GM12874 (cell line): ENCODE measurements around the gene PNMT.

Experiments used
- CTCF ChIP-seq: IDR thresholded peaks from 2 replicates; pipeline ENCODE4 v1.5.1; 2011; ENCODE audit warnings: low read depth, mild to moderate bottlenecking, control low read depth, low read length, moderate library complexity; ENCODE audit not compliant: insufficient read depth

The PNMT gene

DNA sequence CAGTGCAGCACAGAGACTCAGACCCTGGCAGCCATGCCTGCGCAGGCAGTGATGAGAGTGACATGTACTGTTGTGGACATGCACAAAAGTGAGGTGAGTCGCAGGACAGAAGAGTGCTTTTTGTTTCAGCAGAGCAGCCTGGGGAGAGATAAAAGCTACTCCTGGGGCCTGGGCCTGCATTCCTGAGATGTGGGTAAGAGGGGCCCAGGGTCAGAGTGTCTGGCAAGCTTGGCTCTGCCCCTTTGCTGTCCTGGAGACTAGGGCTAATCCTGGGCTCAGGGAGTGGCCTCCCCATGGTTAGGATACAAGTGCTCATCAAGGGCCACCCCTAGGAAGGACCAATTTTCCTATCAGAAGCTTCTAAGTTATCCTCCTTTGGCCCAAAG is 26.8 kb downstream of the PNMT start:
- TF ChIP-seq CTCF = no peak

DNA sequence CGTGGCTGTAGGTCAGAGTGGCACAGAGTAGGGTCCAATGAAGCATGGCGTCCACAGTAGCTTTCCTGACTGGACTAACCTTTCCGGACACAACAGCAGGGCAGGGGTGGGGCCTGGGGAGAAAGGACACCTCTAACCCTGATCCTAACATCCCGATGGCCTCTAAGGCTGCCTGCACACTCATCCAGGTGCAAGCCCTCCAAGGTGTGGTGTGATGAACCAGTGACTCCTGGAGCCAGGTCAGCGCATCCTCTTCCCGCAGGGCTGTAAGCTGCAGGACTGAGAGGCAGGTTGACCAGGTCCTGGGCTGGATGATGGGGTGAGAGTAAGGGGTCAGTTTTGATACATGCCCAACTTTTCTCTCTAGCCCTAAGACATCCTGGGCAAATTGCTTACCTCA is 28.5 kb downstream of the PNMT start:
- TF ChIP-seq CTCF = no peak

GRCh38 chr17:39697961-39698360 is 29.7 kb downstream of the PNMT start:
- no peak for TF ChIP-seq CTCF

DNA sequence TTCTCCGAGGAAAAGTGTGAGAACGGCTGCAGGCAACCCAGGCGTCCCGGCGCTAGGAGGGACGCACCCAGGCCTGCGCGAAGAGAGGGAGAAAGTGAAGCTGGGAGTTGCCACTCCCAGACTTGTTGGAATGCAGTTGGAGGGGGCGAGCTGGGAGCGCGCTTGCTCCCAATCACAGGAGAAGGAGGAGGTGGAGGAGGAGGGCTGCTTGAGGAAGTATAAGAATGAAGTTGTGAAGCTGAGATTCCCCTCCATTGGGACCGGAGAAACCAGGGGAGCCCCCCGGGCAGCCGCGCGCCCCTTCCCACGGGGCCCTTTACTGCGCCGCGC is 31.5 kb downstream of the PNMT start, which contains the start of gene ERBB2:
TSS of gene ERBB2 (plus strand) at position 247 of the 330 bp plus-strand sequence. CDS start 175 bp downstream, outside the sequence.
- no peak for TF ChIP-seq CTCF

GRCh38 chr17:39700148-39700987 is 32.1 kb downstream of the PNMT start:
- TF ChIP-seq CTCF = no peak

DNA sequence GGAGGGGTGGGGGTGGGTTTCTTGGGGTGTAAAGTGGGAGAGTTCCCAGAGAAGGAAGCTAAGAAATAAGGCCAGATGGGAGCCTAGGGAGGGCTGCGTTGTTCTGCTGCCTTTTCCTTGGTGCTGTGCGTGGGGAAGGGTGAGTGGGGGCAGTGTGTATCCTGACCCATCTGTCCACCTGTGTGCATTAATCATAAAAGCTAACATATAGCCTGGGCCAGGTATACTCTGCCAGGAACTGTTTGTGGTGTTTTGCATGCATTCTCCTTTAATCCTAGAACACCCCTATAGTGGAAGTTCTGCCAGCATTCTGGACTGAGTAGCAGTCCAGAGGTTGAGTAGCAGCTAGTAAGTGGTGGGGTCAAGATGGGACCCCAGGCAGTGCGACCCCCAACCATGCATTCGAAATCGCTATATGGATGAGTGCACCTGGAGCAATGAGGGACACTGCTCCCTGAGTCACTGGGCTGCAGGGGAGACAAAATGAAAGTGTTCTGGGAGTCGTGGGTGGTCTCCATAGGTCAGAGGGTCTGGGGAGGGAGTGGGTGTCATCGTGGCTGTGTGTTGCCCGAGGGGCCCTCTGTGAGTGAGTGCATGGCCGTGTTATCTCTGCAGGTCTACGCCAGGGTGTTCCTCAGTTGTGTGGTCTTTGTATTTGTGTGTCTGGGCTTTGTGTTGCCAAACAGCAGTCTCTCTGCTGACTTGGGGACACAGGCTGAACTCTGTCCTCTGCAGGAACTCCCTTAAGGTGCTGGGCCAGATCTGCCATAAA is 32.9 kb downstream of the PNMT start:
- TF ChIP-seq CTCF = no peak

- TF ChIP-seq CTCF = no peak
Observed at GRCh38 chr17:39701784-39702422, 33.6 kb downstream of the PNMT start.
